Stimulated activated CD4-positive, alpha-beta T cell treated with anti-CD3 and anti-CD28 coated beads, Interleukin-12 subunit alpha, Interleukin-12 subunit beta, amount 100 ng/mL, for 48 hours (primary cell): Measurements from ENCODE around the gene ACER3.
"Not testable (repeated sequence)": the region's sequence is repeated elsewhere in the genome, so short reads cannot be mapped to it uniquely, and the experiment has no call there.

Experiments used
- DNase-seq, 3 donors: peaks; one replicate each; pipeline ENCODE4 v3.0.0-alpha.2; 2020; ENCODE audit warnings: low read depth in 2 of 3, low spot score in 1 of 3

The ACER3 gene

DNA sequence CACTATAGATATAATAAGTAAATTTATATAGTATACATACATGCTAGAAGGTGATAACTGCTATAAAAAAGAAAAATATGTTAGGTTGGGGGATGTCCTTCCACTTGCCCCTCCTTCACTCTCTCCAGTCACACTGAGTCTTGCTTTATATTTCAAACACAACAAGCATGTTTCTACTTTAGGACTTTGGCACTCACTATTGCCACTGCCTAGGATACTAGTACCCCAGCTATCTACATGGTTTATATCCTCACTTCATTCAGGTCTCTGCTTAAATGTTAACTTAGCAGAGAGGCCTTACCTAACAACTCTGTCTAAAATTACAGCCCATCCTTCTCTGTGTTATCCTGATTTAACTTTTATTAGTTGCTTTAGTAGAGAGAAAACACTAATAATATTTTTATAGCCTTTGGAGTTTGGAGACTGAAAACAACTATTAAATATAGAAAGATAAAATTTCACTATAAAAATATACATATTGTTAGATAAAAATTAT, 134.4 kb downstream of the ACER3 start:
- no peak for DNase-seq

DNA sequence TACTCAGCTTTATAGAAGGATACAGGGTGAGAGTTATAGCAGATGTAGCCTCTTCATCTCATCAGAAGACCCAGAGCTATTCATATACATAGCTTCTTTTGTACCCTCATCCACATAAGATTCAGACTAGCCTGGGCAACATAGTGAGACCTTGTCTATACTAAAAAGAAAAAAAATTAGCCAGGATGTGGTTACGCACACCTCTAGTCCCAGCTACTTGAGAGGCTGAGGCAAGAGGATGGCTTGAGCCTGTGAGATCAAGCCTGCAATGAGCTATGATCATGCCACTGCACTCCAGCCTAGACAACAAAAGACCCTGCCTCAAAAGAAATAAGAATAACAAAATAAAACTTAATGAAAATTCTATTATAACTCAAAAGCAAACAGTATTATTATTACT, 136.8 kb downstream of the ACER3 start:
- DNase-seq = no peak

DNA sequence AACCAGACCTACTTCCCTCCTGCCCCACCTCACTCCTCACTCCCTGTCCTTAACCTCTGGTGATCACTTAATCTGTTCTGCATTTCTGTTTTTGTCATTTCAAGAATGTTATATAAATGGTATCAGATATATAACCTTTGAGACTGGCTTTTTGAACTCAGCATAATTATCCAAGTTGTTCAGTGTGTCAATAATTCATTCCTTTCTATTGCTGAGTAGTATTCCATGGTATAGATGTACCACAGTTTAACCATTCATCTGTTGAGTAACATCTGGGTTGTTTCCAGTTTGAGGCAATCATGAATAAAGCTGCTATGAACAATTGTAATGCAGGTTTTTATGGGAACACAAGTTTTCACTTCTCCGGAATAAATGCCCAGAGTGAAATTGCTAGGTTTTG, 138.9 kb downstream of the ACER3 start:
- no peak for DNase-seq

DNA sequence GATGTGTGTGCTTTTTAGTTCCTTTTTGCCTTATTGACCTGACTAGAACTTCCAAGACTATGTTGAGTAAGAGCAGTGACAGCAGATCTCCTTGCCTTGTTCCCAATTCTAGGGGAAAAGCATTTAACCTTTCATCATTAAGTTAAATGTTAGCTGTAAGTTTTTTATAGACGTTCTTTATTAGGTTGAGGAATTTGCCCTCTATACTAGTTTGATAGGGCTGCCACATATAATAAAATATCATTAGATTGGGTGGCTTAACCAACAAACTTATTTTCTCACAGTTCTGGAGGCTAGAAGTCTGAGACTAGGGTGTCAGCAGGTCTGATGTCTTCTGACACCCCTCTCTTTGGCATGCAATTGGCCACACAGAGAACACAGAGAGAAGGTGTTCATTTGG, 140.9 kb downstream of the ACER3 start:
- no peak for DNase-seq

DNA sequence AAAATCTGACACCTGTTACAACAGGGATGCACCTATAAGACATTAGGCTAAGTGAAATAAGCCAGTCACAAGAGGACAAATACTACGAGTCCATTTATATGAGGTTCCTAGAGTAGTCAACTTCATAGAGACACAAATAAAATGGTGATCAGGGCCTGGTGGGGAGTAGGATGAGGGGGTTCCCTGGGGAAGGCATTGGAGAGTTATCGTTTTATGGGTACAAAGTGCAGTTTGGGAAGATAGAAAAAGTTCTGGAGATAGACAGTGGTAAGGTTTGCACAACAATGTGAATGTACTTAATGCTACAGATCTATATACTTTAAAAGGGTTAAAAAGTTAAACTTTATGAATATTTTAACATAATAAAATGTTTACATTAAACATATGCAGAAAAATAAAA, 142.1 kb downstream of the ACER3 start:
- no peak for DNase-seq

DNA sequence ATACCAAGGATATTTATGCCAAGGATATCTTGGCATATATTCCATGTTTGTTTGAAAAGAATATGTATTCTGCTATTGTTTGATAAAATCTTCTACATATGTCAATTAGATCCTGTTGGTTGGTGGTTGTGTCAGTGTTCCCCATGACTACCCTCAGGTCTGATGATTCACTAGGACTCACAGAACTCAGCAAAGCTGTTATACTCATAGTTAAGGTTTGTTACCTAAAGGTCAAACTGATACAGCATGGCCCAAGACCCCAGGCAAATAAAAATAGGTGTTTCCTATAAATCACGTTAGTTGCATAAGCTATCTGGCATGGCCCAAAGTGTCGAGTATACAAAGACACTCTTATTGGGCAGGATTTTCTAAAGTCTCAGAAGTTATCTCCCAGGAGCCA, 143.2 kb downstream of the ACER3 start:
- DNase-seq = no peak

DNA sequence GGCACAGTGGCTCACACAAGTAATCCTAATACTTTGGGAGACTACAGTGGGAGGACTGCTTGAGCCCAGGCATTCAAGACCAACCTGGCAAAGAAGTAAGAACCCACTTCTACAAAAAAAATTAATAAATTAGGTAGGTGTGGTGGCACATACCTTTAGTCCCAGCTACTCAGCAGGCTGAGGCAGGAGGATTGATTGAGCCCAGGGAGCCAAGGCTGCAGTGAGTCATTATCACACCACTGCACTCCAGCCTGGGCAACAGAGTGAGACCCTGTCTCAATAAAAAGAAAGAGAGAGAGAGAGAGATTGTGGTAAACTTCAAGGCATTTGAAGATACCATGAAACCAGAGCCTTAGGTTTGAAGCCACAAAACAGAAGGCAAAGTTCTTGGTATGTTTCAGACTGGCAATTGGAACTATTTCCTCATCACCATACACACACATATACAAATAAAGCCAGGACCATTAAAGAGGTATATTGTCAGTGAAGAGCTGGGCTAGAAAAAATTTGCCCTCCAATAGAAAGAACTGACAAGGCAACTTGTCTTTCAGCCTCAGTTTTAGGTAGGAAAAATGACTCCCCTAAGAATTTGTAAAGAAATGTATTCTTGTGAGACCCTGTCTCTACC, 148.9 kb downstream of the ACER3 start:
- no peak for DNase-seq

DNA sequence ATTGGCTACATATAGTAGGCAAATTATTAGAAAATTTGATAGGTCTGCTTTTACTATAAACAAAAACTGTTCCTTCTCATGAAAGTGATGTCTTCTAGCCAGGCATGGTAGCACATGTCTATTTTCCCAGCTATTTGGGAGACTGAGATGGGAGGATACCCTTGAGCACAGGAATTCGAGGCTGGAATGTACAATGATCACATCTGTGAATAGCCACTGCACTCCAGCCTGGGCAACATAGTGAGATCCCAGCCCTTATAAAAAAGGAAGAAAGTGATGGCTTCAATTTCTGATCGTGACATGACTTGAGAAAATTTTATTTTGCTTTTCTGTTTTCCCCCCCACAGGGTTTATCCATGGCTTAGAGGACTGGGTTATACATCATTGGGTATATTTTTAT, 154.0 kb downstream of the ACER3 start:
- no peak for DNase-seq

DNA sequence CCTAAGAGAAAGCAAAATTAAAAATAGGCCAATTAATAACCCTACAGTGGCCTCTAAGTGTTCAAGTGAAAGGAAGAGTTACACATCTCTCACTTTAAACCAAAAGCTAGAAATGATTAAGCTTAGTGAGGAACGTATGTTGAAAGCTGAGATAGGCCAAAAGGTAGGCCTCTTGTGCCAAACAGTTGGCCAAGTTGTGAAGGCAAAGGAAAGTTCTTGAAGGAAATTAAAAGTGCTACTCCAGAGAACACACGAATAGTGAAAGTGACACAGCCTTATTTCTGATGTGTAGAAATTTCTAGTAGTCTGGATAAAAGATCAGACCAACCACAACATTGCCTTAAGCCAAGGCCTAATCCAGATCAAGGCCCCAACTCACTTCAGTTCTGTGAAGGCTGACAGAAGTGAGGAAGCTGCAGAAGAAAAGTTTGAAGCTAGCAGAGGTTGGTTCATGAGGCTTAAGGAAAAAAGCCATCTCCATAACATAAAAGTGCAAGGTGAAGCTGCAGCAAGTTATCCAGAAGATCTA, 157.7 kb downstream of the ACER3 start:
- not testable (repeated sequence) for DNase-seq

DNA sequence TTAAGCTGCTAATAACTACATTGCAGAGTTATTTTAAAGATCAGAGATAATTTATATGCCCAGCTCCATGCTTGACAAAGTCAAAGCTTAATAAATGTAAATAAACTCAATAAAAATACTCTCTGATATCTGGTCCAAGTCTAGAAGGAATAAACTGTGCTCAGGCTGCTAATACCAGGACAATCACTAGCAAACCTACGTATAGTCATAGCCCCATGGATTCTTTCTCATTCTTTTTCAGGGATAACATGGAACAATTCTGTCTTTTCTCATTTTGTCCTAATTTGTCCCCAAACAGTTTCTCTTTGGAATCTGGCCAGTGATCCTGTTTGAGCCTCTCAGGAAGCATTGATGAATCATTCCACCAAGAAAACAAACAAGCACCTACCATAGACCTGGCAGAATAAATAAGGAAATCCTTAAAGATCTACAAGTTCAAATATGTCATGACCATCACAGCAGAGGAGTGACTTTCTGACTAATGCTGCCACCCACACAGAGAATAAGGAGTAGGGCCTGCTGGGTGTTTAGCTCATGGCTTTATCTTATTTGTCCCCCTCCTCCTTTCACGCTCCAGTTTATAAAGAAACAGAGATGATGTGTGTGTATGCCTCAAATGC, 159.4 kb downstream of the ACER3 start:
- DNase-seq = no peak

DNA sequence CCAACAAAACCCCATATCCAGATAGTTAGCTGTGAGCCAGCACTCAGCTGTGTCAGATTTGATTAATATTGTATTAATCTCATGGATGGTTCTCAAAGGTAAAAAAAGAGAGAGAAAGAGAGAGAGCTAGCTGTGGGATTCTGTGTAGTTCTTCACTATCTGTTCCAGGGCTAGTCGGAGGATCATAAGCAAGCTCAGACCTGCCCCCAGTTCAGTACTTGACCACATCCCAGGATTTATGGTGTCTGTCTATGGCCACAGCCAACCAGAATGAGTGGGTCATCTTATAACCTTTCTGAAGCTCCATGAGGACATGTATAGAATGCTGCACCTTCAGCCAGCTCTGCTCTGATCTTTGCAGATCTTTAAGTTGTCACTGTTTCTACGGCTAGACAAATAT, 160.0 kb downstream of the ACER3 start:
- DNase-seq = no peak

DNA sequence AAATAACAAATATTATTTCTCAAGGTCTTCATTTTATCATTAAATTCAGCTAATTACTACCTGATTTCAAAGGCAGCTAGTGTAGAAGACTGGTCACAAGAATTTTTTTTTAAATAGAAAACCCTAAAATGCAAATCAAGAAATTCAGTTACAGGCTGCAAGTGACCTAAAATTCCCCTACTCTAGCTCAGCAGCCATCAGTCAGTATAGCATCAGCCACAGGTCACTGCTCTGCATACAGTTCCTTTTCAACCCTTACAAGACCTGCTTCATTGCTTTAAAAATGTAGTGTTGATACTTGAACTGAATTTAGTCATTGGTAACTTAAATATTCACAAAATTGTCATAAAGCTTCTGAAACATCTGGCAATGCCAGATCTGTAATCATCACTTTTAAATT, 164.0 kb downstream of the ACER3 start:
- DNase-seq = no peak

DNA sequence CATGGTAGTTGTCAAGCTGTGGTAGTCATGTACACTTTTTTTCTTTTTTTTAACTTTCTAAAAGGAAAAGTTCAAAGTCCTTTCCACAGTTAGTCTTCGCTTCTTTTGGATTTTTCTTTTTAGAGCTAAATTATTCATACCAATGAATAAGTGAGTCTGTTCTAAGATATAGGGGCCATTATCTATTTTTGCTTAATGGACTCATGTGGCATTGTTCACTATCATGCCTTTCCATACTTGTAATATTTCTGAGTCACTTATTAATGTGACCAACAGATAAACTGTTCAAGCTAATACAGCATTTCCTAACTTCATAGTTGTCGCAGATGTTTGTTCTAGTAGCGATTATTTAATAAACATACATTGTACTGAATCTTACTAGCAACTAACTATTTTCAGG, 165.5 kb downstream of the ACER3 start:
- no peak for DNase-seq

DNA sequence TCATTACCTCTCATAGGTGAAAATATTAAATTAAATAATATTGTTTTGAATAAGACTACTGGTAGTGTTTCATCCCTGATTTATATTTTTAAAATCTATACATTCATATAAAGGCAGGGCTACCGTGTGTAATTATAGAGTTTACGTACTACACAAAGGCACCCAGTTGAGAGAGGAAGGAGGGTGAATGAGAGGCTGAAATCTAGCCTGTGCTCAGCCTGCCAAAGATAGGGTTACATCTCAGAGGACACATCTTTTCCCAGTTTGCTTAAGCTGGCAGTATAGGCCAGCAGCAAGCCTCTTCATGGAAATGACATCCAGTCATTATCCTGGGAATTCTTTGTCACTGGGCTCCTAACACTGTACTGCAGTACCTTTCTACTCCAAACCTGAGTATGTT, 166.0 kb downstream of the ACER3 start:
- no peak for DNase-seq

DNA sequence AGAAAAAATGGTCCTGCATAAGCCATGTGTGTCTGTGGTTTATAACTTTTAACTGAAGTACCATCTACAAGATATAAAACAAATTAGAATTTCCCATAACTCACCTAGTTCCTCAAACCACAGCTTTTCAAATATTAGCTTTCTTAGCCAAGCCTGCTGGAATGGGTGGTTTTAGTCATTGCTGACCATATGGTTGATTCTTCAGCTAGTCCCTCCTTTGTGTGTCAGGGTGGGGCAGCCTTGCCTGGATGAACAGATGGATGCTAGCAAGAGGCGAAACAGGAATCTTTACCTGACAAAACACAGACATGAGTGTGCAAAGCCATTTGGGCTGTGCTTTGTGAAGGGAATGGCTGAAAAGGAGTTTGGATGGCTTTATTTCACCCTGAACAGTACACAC, 166.6 kb downstream of the ACER3 start:
- DNase-seq = no peak

DNA sequence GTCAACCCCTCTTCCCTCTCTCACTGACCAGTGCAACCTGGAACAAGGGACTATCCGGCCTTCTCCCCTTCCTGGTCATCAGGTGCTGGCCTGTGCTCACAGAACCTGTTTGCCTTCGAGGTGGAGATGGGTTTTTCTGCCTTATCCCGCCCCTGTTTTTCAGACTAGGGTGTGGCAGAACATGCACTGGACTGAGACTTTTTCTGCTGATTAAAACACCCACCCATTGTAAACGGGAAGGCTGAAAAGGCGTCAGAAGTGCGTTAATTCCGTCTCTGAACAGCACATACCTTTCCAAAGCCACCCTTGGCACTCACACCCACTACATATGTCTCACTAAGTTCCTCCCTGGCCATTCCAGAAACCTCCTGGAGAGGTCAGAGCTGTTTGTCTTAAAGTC, 169.1 kb downstream of the ACER3 start:
- DNase-seq = no peak

DNA sequence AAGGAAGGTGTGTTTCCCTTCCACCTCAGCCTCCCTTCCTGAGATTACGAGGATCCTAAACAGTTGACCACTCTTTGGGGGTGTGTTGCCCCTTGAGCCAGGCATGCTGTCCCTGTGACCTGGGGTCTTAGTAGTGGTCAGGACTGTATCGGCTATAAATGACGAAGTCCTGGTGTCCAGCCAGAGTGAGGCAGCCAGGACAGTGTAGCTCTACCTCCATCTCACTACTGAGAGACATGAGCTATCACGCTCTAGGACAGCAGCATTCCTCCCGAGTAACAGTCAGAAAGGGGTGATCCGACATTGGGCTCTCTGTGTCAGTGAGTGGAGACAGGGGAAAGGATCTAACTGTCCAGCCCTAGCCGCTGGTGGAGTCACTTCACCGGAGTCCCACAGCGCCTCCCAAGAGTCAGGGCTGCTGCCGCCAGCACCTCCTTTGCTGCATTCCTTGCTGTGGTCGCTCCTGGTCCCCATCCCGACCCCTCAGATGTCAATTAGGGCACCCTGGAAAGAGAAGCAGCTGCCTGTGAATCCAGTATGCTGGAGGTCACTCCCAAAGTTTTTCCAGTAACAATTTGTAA, 170.2 kb downstream of the ACER3 start:
- no peak for DNase-seq

DNA sequence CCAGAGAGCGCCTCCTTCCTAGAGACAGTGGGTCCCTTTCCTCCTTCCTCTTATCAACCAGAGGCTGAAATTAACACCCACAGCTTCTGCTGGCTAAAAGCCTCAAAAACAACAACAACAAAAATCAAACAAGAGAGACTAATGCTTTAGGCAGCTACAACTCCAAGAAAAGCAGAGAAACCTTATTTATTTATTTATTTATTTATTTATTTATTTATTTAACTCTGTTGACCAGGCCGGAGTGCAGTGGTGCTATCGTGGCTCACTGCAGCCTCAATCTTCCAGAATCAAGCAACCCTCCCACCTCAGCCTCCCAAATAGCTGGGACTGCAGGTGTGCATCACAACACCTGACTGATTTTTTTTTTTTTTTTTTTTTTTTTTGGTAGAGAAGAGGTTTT, 170.9 kb downstream of the ACER3 start:
- DNase-seq = no peak

DNA sequence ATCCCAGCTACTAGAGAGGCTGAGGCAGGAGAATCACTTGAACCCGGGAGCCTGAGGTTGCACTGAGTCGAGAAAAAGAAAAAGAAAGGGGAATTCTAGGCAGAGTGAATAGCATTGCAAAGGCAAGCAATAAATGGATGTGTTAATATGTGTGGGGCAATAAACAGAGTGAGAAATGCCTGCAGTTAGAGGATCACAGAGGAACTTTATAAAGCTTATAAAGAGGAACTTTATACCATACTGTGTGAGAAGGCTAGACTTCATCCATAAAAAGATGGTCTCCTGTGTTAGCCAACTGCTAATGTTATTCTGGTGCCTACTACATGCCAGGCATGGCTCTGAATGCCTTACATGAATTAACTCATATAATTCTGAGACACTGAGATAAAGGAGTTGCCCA, 174.3 kb downstream of the ACER3 start:
- DNase-seq = no peak

DNA sequence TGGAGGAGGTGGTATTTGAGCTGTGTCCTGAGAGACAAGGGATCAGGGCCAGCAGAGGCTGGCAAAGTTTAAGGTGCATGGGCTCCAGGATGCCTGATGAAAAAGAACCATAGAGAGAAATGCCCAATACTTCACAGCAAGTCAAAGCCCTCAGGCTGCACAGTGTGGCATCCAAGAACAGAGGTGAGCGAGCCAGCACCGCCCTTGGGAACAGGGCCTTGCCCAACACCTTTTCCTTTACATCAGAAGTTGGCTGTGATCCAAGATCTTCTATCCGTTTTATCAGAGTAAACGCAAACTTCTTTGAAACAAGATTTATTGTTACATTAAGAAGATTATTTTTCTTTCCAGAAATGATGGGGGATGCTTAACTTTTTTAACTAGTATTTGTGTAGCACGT, 174.9 kb downstream of the ACER3 start:
- DNase-seq = no peak

DNA sequence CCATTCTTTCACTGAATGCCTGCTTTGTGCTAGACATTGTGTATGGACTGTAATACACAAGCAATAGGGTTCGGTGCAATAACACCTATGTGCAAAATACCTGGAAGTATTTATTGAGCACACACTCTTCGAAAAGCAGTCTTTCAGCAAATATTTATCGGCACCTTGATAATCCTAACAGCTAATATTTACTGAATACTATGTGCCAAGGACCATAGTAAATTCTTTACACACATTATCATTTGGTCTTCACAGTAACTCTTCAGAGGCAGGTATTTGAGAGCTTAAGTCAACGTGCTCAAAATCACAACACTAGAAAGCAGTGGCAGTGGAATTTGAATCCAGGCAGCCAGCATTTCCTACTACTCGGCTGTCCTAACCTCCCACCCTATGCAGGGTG, 175.7 kb downstream of the ACER3 start:
- no peak for DNase-seq

DNA sequence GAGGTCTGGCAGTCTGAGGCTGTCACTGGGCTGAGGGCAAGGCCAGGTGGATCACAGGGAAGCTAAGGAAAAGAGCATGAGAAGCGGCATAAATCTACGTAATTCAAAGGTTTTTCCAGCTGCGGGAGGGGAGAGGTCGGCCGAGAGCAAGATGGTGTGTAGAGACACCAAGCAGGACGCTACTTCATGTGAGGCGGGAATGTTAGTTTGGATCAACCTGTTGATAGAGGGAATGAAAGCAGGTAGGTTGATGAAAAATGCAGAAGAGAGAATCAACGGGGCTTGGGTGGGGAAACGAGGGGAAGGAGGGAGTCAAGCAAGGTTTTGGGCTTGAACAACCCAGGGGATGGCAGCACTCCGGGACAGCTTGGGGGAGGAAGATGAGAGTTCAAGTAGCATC, 176.3 kb downstream of the ACER3 start:
- no peak for DNase-seq
